MG63 (cell line): ENCODE data around the gene NBR1. TPM values are rescaled to one million over a fixed set of nuclear protein-coding genes. Genes with fewer than 3 reads are reported as not detected.
"Not testable (repeated sequence)": the region's sequence is repeated elsewhere in the genome, so short reads cannot be mapped to it uniquely, and the experiment has no call there.

Source experiments
- DNase-seq: peaks from one replicate; pipeline ENCODE4 v3.0.0-alpha.2; 2020
- H3K27me3 ChIP-seq: fragments of 250-450 bp; sonication (Bioruptor Pico); 2 replicates; pipeline ENCODE4 v1.5.1; 2020; ENCODE audit warnings: mild to moderate bottlenecking, moderate library complexity
- H3K36me3 ChIP-seq: fragments of 250-450 bp; sonication (Bioruptor Pico); 2 replicates; pipeline ENCODE4 v1.5.1; 2020; ENCODE audit warnings: mild to moderate bottlenecking, moderate library complexity
- H3K4me3 ChIP-seq: fragments of 250-450 bp; sonication (Bioruptor Pico); 2 replicates; pipeline ENCODE4 v1.5.1; 2020; ENCODE audit warnings: mild to moderate bottlenecking, moderate library complexity
- H3K9me3 ChIP-seq: fragments of 250-450 bp; sonication (Bioruptor Pico); 2 replicates; pipeline ENCODE4 v1.5.1; 2020; ENCODE audit warnings: mild to moderate bottlenecking, moderate library complexity
- total RNA-seq: library from RNA; depleted of rRNA; stranded (reverse); fragments of >200 nt; shearing (Covaris generic); gene quantifications from 2 replicates; pipeline ENCODE4 v1.2.3, GENCODE V29; 2014; ENCODE audit warnings: low replicate concordance

Gene NBR1
- total RNA-seq, 1 experiment from 2014 or later: 78.8 TPM

DNA sequence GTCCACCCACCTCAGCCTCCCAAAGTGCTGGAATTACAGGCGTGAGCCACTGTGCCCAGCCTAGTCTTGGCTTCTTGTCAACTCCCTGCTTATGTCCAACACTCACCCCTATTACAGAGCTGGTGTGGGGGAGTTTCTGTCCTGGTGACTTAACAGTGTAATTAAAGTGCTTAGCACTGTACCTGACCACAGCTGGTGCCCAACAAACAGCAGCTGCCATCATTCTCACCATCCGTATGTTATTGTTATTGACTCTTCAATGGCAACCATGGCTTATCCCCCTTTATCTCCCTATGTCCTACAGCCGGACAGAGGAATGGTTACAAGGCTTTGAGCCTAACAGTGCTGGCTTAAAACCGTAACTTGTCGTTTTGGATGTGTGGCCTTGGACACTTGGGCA is 28.9 kb upstream of the NBR1 start:
- Histone ChIP-seq H3K4me3 (no peak overlapping the region), H3K9me3 (no peaks in the 10 kb centered on the region), H3K36me3 (no peaks in the 10 kb centered on the region; the same call in 1 of the 2 replicates), H3K27me3 (no peaks in the 10 kb centered on the region)
- DNase-seq: no peak

DNA sequence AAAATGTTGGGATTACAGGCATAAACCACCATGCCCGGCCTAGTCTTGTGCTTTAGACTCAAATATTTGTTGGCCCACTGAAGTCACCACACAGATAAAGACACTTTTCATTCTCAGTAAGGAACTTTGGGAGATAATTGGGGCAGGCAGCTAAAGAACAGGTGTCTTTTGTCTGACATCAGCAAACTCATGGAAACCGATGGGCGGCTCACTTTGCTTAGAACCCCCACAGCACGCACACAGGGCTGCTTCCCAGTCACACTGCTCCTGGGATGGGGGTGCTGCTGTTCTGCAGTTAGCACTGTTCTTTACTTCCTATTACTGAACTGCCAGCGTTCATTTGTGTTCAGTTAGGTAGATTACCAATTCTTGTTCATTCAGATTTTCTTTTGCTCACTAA is 27.8 kb upstream of the NBR1 start:
- Histone ChIP-seq H3K27me3 (no peaks in the 10 kb centered on the region), H3K9me3 (no peaks in the 10 kb centered on the region), H3K36me3 (no peaks in the 10 kb centered on the region; the same call in 1 of the 2 replicates), H3K4me3 (no peak overlapping the region)
- DNase-seq: no peak

DNA sequence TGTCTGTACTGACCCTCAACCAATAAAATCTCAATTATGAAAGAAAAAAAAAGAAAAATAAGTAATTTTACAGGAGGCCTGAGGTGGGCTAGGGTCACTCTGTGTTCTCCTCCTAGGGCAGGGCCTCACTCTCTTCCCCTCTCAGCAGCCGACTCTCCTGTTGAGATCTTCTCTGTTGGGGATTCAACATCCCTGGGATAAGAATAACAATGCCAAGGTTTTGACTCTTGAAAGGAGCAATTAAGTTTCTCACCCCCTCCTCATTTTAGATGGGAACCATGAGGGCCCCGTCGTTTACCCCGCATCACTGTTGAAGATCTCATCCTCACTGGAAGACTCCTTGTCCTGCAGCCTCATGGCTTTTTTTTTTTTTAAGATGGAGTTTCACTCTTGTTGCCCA is 24.4 kb upstream of the NBR1 start:
- Histone ChIP-seq H3K36me3 (peaks cover 2% of the 10 kb centered on the region; the same call in 1 of the 2 replicates), H3K27me3 (no peaks in the 10 kb centered on the region), H3K9me3 (no peaks in the 10 kb centered on the region), H3K4me3 (no peak overlapping the region)
- no peak for DNase-seq

DNA sequence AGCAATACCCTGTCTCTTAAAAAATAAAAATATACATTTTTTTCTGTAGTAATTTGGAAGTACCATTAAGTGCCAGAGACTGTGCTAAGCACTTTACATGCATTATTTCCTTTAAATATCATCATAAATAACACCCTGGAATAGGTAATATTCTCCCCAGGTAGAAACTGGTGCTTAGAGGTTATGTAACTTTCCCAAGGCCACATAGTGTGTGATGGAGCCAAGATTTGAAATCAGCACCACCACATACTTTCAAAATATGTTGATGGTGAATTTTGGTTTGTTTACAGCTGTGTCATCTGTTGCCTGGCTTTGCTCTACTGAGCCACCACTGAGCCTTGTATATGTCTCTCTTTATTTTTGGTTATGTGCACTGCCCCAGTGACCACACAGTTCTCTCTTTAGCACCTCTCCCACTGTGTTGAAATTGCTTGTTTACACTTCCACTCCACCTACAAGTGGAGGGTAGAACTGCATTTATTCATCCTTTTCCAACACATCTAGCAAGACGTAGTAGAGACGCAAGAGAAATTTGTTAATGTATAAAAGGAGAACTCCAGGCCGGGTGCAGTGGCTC is 19.0 kb upstream of the NBR1 start:
- peaks cover 4% of the 10 kb centered on the region; the same call in 1 of the 2 replicates for H3K36me3 ChIP-seq
- H3K9me3 ChIP-seq: 0 out of 2 replicates have a peak, but pooled peaks cover 3% of the 10 kb centered on the region
- H3K27me3 ChIP-seq: no peaks in the 10 kb centered on the region
- no peak overlapping the region for H3K4me3 ChIP-seq
- no peak for DNase-seq

DNA sequence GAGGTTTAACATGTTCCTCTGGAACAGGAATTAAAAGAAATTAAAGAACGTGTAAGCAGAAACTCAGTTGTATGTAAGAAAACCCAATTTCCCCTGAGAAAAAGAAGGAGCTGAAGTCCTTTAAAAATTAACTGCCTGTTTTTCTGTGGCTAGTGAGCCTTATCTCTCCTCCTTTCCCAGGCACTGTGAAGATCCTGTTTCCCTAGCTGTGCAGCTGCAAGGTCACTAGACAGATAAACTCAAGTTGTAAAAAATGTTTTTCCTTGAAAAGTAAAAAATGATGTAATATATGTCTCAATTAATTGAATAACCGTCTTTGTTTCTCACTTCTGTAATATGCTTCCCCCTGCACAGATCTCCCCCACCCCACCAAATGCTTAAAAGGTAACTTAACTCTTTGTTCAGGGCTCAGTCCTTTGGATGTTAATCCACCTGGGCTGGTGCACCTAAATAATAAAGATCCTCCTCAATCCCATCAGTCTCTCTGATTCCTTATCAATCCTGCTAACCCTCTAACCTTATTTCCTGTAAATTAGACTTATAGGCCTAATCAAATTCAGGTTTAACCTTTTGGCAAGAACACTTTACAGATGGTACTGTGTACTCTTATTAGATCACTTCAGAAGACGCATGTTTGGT is 17.7 kb upstream of the NBR1 start:
- H3K36me3 ChIP-seq, H3K9me3 ChIP-seq, H3K27me3 ChIP-seq, DNase-seq, H3K4me3 ChIP-seq: not testable (repeated sequence)

DNA sequence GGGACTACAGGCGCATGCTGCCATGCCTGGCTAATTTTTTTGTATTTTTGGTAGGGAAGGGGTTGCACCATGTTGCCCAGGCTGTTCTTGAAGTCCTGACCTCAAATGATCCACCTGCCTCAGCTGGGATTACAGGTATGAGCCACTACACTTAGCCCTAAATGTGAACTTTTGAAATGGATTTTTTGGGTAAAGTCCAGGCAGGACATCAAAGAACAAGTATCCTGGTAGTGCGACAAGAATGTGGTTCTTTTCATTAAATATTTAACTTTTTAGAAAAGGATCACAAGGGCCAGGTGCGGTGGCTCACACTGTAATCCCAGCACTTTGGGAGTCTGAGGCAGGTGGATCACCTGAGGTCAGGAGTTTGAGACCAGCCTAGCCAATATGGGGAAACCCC is 15.3 kb upstream of the NBR1 start:
- peaks cover 6% of the 10 kb centered on the region; the same call in 1 of the 2 replicates for H3K36me3 ChIP-seq
- DNase-seq: no peak
- H3K4me3 ChIP-seq: no peak overlapping the region
- 0 out of 2 replicates have a peak, but pooled peaks cover 3% of the 10 kb centered on the region for H3K9me3 ChIP-seq
- H3K27me3 ChIP-seq: no peaks in the 10 kb centered on the region

DNA sequence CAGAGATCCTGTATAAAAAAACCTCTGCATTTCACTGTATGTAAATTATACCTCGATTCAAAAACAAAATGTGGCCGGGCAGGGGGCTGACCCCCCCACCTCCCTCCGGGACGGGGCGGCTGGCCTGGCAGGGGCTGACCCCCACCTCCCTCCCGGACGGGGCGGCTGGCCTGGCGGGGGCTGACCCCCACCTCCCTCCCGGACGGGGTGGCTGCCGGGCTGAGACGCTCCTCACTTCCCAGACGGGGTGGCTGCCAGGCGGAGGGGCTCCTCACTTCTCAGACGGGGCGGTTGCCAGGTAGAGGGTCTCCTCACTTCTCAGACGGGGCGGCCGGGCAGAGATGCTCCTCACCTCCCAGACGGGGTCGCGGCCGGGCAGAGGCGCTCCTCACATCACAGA is 11.8 kb upstream of the NBR1 start:
- H3K27me3 ChIP-seq, H3K4me3 ChIP-seq, H3K9me3 ChIP-seq, H3K36me3 ChIP-seq, DNase-seq: not testable (repeated sequence)

DNA sequence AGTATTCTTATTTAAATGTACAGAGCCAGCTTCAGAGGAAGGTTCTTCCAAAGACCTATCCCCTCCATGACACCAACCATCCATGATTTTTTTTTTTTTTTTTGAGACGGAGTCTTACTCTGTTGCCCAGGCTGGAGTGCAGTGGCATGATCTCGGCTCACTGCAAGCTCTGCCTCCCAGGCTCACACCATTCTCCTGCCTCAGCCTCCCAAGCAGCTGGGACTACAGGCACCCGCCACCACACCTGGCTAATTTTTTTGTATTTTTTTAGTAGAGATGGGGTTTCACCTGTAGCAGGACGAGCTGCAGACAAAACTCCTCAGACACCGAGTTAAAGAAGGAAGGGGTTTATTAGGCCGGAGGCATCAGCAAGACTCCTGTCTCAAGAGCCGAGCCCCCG is 11.1 kb upstream of the NBR1 start:
- not testable (repeated sequence) for H3K36me3 ChIP-seq, H3K9me3 ChIP-seq, H3K27me3 ChIP-seq, H3K4me3 ChIP-seq, DNase-seq

DNA sequence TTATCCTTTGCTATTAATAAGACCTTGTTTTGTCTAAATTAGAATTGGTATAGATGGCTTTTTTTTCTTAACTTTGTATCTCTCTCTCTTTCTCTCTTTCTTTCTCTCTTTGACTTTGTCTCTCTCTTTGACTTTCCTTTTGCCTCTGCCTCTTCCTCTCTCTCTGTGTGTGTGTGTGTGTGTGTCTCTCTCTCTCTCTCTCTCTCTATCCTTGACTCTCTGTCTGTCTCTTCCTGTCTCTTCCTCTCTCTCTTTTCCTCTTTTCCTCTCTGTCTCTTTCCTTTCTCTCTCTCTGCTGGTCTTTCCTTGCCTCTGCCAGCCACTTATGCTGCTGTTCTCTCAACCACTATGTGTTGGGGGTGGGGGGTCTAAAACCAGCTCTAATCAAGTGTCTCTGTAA is 5.0 kb upstream of the NBR1 start:
- H3K4me3 ChIP-seq, DNase-seq, H3K36me3 ChIP-seq, H3K27me3 ChIP-seq, H3K9me3 ChIP-seq: not testable (repeated sequence)

DNA sequence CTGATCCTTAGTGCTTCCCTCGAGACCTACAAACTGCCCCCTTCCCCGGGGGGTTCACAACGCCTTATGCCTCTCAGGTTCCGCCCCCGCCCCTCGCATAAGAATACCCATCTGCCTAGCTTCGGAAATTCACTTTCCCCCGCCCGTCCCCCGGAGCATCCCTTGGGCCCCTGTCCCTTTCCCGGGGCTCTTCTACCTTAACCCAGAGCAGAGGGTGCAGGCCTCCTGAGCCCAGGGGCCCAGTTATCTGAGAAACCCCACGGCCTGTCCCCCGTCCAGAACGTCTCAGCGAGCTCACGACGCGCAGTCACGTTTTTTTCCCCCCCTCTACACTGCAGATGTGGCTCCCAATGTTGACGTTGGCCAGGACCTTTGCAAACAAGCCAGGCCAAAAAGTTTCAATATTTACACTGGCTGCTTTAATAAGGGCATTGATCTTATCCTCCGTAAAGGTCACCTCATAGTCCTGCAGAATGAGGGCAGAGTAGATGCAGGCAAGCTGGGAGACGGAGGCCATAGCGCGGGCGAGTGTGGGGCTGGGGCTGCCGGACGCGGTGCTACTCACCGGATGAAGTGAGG is 1.4 kb upstream of the NBR1 start:
- peak; percentile 35 for DNase-seq
- Histone ChIP-seq H3K27me3 (no peaks in the 10 kb centered on the region), H3K9me3 (no peaks in the 10 kb centered on the region), H3K36me3 (no peaks in the 10 kb centered on the region; the same call in none of the 2 replicates), H3K4me3 (peak overlapping the region; percentile 68)

DNA sequence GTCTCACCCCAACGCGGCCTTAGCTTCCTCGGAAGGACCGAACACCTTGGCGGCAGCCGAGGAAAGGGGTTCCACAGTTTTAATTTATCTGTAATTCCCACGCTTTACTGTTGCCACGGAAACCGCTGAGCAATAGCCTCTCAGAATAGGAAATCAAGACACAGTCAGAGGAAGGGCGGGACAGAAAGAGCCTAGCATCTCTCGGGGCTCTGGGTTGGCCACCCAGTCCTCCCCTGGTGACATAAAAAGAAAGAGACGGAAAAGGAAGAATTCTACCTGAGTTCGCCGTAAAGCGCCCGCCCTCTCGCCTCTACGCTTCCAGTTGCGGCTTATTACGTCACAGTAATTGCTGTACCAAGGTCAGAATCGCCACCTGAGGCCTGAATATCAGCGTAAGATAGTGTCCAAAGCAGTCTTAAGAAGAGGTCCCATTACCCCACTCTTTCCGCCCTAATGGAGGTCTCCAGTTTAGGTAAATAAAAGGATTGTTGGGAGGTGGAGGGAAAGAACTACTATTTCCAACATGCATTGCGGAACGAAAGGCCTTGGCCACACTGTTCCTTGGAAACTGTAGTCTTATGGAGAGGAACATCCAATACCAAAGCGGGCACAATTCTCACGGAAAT is 761 bp upstream of the NBR1 start:
- Histone ChIP-seq H3K4me3 (peak overlapping the region; percentile 68), H3K27me3 (no peaks in the 10 kb centered on the region)

DNA sequence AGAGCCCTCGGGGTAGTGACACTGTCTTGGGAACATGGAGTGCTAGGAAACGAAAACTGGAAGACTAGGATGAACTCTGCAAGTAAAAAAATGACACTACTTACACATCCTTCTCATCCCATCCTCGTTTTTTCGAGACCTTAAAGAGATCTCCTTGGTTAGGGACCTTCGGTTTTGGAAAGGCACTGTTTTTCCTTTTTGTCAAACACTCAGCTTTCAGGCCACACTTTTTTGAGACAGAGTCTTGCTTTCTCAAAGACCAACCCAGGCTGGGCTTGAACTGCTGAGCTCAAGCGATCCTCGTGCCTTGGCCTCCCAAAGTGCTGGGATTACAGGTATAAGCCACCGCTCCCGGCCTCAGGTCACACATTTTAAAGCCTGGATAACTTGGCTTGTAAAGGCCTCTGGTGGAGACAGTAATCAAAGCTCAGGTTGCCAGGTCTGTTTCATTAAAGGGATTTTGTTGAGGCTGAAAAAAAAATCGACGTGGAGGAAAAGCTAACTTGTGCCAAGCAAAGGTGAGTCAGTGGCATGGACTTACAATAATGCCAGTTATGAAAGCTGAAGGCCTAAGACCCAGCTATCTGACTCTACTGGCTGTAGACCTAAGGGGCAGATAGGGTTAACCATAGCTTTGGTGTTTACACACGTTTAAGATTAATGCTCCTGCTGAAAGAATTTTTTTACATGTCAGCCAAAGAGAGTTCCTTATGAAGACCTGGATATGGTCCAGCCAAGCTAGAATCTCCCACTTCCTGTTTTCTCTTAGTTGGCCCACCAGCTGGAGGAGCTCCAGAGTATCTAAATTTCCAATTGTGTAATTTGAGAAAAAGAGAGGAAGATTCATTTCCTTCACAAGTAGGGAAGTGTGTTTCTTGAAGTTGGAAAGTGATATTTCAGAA is 823 bp downstream of the NBR1 start:
- Histone ChIP-seq H3K9me3 (no peaks in the 10 kb centered on the region), H3K27me3 (no peaks in the 10 kb centered on the region), H3K4me3 (peak overlapping the region; percentile 68), H3K36me3 (peaks cover 16% of the 10 kb centered on the region)
- peak; percentile 76 for DNase-seq

More for the DNA sequence above, 761 bp upstream of the NBR1 start:
- peak; percentile 91 for DNase-seq
- Histone ChIP-seq H3K9me3 (no peaks in the 10 kb centered on the region), H3K36me3 (peaks cover 2% of the 10 kb centered on the region)

DNA sequence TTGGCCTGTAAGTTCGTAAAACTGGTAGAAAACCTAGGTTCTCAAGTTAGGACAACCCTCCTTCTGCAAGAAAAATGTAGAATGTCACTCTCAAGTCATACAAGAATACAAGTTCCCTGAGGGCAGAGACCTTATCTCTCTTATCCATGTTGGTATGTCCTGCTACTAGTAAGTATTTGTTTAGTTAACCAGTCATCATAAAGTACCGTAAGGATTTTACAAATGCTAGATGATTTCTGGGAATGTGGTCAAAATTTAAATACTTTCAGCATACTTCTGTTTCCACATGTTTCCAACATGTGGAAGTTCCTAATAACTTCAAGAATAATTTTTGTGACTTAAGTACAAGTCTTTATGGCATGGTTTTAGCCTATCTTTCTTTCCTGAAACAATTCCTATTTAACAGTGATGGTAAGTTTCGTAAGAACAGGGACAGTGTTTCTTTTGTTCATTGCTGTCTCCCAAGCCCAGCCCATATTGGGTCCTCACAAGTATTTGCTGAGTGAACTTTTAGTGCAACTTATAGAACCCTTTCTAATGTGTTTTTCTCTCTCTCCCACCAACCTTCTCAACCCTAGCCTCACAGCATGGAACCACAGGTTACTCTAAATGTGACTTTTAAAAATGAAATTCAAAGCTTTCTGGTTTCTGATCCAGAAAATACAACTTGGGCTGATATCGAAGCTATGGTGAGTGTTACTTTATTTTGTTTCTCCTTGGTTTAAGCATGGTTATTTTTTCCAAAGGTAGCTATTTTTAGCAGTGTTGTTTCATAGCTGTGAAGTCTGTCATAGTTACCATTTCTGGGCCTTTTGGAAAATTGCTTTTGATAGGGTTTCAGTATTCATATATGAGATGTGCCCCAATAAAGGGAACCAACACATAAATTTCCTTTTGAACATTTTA is 4.5 kb downstream of the NBR1 start:
- no peaks in the 10 kb centered on the region for H3K27me3 ChIP-seq
- DNase-seq: no peak
- H3K9me3 ChIP-seq: no peaks in the 10 kb centered on the region
- peaks cover 35% of the 10 kb centered on the region for H3K36me3 ChIP-seq
- H3K4me3 ChIP-seq: no peak overlapping the region

DNA sequence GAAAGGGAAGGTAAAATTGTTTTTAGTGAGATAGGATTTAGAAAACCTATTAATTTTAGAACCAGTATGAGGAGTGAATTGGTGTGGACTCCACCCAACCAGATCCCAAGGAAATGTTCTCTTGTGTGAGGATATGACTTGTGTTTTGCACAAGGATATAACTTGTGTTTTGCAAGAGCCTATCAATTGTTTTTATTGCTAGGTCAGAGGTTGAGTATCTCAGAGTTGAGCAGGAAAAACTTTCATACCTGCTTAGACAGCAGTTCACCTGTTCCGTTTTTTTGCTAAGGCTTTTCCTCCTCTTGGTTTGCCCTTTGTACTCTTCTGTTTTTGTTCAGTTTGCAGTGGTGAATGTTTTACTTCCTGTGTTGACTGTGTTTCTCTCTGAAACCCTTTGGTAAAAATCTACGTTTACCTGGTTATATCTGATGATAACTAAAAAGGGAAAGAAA is 5.1 kb downstream of the NBR1 start:
- Histone ChIP-seq H3K9me3 (no peaks in the 10 kb centered on the region), H3K27me3 (no peaks in the 10 kb centered on the region), H3K36me3 (peaks cover 39% of the 10 kb centered on the region), H3K4me3 (no peak overlapping the region)
- DNase-seq: no peak

DNA sequence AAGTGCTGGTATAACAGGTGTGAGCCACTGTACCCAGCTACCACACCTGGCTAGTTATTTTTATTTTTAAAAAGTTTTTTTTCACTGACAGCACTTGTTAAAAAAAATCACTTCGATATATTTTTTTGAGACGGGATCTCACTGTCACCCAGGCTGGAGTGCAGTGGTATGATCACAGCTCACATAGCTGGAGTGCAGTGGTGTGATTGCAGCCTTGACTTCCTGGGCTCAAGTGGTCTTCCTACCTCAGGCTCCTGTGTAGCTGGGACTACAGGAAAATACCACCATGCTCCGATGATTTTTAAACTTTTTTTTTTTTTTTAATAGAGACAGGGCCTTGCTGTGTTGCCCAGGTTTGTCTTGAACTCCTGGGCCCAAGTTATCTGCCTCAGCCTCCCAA is 12.9 kb downstream of the NBR1 start:
- DNase-seq: no peak
- Histone ChIP-seq H3K36me3 (peaks cover 34% of the 10 kb centered on the region), H3K4me3 (no peak overlapping the region), H3K9me3 (no peaks in the 10 kb centered on the region), H3K27me3 (no peaks in the 10 kb centered on the region)

DNA sequence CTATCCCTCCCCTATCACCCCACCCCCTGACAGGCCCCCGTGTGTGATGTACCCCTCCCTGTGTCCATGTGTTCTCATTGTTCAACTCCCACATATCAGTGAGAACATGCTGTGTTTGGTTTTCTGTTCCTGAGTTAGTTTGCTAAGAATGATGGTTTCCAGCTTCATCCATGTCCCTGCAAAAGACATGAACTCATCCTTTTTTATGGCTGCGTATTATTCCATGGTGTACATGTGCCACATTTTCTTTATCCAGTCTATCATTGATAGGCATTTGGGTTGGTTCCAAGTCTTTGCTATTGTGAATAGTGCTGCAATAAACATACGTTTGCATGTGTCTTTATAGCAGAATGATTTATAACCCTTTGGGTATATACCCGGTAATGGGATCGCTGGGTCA is 15.6 kb downstream of the NBR1 start:
- not testable (repeated sequence) for H3K27me3 ChIP-seq, H3K9me3 ChIP-seq, DNase-seq, H3K4me3 ChIP-seq
- H3K36me3 ChIP-seq: peaks cover 49% of the 10 kb centered on the region
